Keratinocyte (primary cell): ENCODE data around the gene TPGS2. TPM values are rescaled to one million over a fixed set of nuclear protein-coding genes. Genes with fewer than 3 reads are reported as not detected.

Experiments
- DNase-seq: peaks from one replicate; pipeline ENCODE4 v3.0.0-alpha.2; 2011; ENCODE audit warnings: low read depth, missing footprints, low spot score
- FAIRE-seq: peaks from 2 replicates; lab custom pipeline; 2011; peaks lifted over from hg19 to GRCh38; lab: Jason Lieb, UNC
- H2AFZ ChIP-seq: 2 replicates; pipeline ENCODE4 v1.6.0; 2012; ENCODE audit warnings: low read length, control low read depth, inconsistent platforms; ENCODE audit not compliant: control insufficient read depth
- H3K27ac ChIP-seq: 2 replicates; pipeline ENCODE4 v1.5.1; 2011; ENCODE audit warnings: low read length; ENCODE audit not compliant: control insufficient read depth, insufficient read depth
- H3K27me3 ChIP-seq: 3 replicates; pipeline ENCODE4 v1.6.0; 2011; ENCODE audit warnings: low read length; ENCODE audit not compliant: control insufficient read depth, insufficient read depth; ENCODE audit errors: extremely low read depth
- H3K36me3 ChIP-seq, 2 experiments: 2 replicates in 1 of 2; 3 replicates in 1 of 2; pipeline ENCODE4 v1.5.1; 2011; ENCODE audit warnings: low read length in 2 of 2, mild to moderate bottlenecking in 1 of 2; ENCODE audit not compliant: control insufficient read depth in 2 of 2, insufficient read depth in 2 of 2; ENCODE audit errors: extremely low read depth in 1 of 2
- H3K4me1 ChIP-seq: 3 replicates; pipeline ENCODE4 v1.5.1; 2011; ENCODE audit warnings: low read length; ENCODE audit not compliant: control insufficient read depth, insufficient read depth; ENCODE audit errors: extremely low read depth
- H3K4me2 ChIP-seq: 3 replicates; pipeline ENCODE4 v1.6.0; 2011; ENCODE audit warnings: low read depth, low read length; ENCODE audit not compliant: control insufficient read depth, insufficient read depth; ENCODE audit errors: extremely low read depth
- H3K4me3 ChIP-seq, 3 experiments: fragments of 200-600 bp in 1 of 3; sonication (generic) in 1 of 3; 2 replicates in 2 of 3; 3 replicates in 1 of 3; pipeline ENCODE4 v1.5.1; 2011 to 2016; ENCODE audit warnings: low read length in 3 of 3, mild to moderate bottlenecking in 3 of 3, control low read depth in 2 of 3, inconsistent platforms in 1 of 3, low read depth in 1 of 3, mixed read lengths in 1 of 3, mixed run types in 1 of 3, moderate library complexity in 1 of 3; ENCODE audit not compliant: control insufficient read depth in 2 of 3, insufficient read depth in 2 of 3; ENCODE audit errors: extremely low read depth in 1 of 3
- H3K79me2 ChIP-seq: 2 replicates; pipeline ENCODE4 v1.6.0; 2012; ENCODE audit warnings: low read length; ENCODE audit not compliant: control insufficient read depth, insufficient read depth
- H3K9ac ChIP-seq: 3 replicates; pipeline ENCODE4 v1.6.0; 2011; ENCODE audit warnings: low read length; ENCODE audit not compliant: control insufficient read depth, insufficient read depth; ENCODE audit errors: extremely low read depth
- H3K9me1 ChIP-seq: 3 replicates; pipeline ENCODE4 v1.6.0; 2011; ENCODE audit warnings: low read length; ENCODE audit not compliant: control insufficient read depth, insufficient read depth; ENCODE audit errors: extremely low read depth
- H3K9me3 ChIP-seq: 2 replicates; pipeline ENCODE4 v1.5.1; 2012; ENCODE audit warnings: low read depth, low read length; ENCODE audit not compliant: control insufficient read depth
- H4K20me1 ChIP-seq: 3 replicates; pipeline ENCODE4 v1.6.0; 2011; ENCODE audit warnings: low read length; ENCODE audit not compliant: control insufficient read depth, insufficient read depth; ENCODE audit errors: extremely low read depth
- CTCF ChIP-seq, 3 experiments: IDR thresholded peaks in 1 of 3; conservative IDR thresholded peaks in 1 of 3; optimal IDR thresholded peaks in 1 of 3; 2 replicates in 2 of 3; 3 replicates in 1 of 3; pipeline versions ENCODE3 to v1.5.1; 2011; ENCODE audit warnings: low read length in 3 of 3, mild to moderate bottlenecking in 3 of 3, moderate library complexity in 2 of 3, control low read depth in 1 of 3, inconsistent platforms in 1 of 3; ENCODE audit not compliant: insufficient read depth in 2 of 3; ENCODE audit errors: extremely low read depth in 1 of 3
- EZH2 ChIP-seq: IDR thresholded peaks from one replicate; pipeline ENCODE4 v1.6.1; 2012; ENCODE audit warnings: inconsistent platforms, mild to moderate bottlenecking, low read length, moderate library complexity
- dilution Hi-C: fragments of 300-500 bp; cut with MboI; formaldehyde crosslinking; loops from one replicate; pipeline ENCODE4 v1.7.0; 2020; ENCODE audit warnings: low sequenced_read_pairs; ENCODE audit not compliant: extremely low pct_ligation_motif_present
- polyA plus RNA-seq, 5 experiments: library from polyadenylated mRNA; depleted of rRNA in 3 of 5; stranded (reverse) in 3 of 5; stranded (forward) in 1 of 5; unstranded in 1 of 5; fragments of >200 nt; gene quantifications; 1 replicate in 1 of 5; 2 replicates in 3 of 5; 3 replicates in 1 of 5; pipeline versions ENCODE4 v1.2.1 to v1.2.3, GENCODE V29; 2011 to 2012; ENCODE audit warnings: missing spikeins in 2 of 5, low read depth in 1 of 5, low replicate concordance in 1 of 5

TPGS2 gene
- polyA plus RNA-seq, 1 donor (not counting 4 experiments of a cell fraction or from before 2014, with no cell fraction given), result 254 TPM

- Histone ChIP-seq H3K36me3 (peaks cover 0 to 1% of the 10 kb centered on the region in 2 experiments), H3K9ac (no peak overlapping the region), H3K4me2 (no peak overlapping the region), H2AFZ (no peak overlapping the region), H3K4me3 (no peak overlapping the region), H3K27ac (no peak overlapping the region), H3K4me1 (peaks cover 2% of the 10 kb centered on the region), H3K9me3 (no peaks in the 10 kb centered on the region), H4K20me1 (no peaks in the 10 kb centered on the region), H3K79me2 (no peaks in the 10 kb centered on the region), H3K27me3 (no peaks in the 10 kb centered on the region), H3K9me1 (no peaks in the 10 kb centered on the region)
- FAIRE-seq, result no peak
- TF ChIP-seq EZH2 (no peak), CTCF (optimal IDR thresholded peaks at IDR 0.05 in 1 of 3, IDR thresholded peaks at IDR 0.05 in 1 of 3, conservative IDR thresholded peaks at IDR 0.05 in 1 of 3; ENCODE audit: extremely low read depth in 1 of 3, insufficient read depth in 2 of 3, low read length in 3 of 3) (no peak)
- dilution Hi-C loops, result no loop called here
- DNase-seq, result no peak
Observed at GRCh38 chr18:36777566-36777965, 51.2 kb downstream of the TPGS2 start.

GRCh38 chr18:36776650-36777049, 52.2 kb downstream of the TPGS2 start:
- Histone ChIP-seq H3K79me2 (no peaks in the 10 kb centered on the region), H3K4me1 (no peaks in the 10 kb centered on the region), H3K27ac (no peak overlapping the region), H3K9ac (no peak overlapping the region), H3K4me3 (no peak overlapping the region), H2AFZ (no peak overlapping the region), H3K4me2 (no peak overlapping the region), H3K27me3 (no peaks in the 10 kb centered on the region), H3K9me1 (no peaks in the 10 kb centered on the region), H3K9me3 (no peaks in the 10 kb centered on the region), H3K36me3 (peaks cover 0 to 1% of the 10 kb centered on the region in 2 experiments), H4K20me1 (no peaks in the 10 kb centered on the region)
- FAIRE-seq (no peak), DNase-seq (no peak)
- dilution Hi-C loops, result no loop called here
- TF ChIP-seq CTCF (optimal IDR thresholded peaks at IDR 0.05 in 1 of 3, IDR thresholded peaks at IDR 0.05 in 1 of 3, conservative IDR thresholded peaks at IDR 0.05 in 1 of 3; ENCODE audit: extremely low read depth in 1 of 3, insufficient read depth in 2 of 3, low read length in 3 of 3), result no peak
